22Rv1 (cell line): Measurements from ENCODE around the gene AP3M1.

Experiments
- H3K27ac ChIP-seq: fragments of 450-650 bp; 2 replicates; pipeline ENCODE4 v1.5.1; 2017
- CTCF ChIP-seq: fragments of 450-650 bp; IDR thresholded peaks from 2 replicates; pipeline ENCODE4 v1.5.1; 2017; ENCODE audit warnings: mild to moderate bottlenecking
- ZFX ChIP-seq: fragments of 450-650 bp; IDR thresholded peaks from 2 replicates; pipeline ENCODE4 v1.6.1; 2017; ENCODE audit warnings: antibody characterized with exemption, borderline replicate concordance

AP3M1 gene

GRCh38 chr10:74093530-74094164, 57.0 kb downstream of the AP3M1 start:
- TF ChIP-seq CTCF (no peak), ZFX (no peak)
- no peak overlapping the region for H3K27ac ChIP-seq

- H3K27ac ChIP-seq, result no peak overlapping the region
- TF ChIP-seq ZFX, result no peak
- TF ChIP-seq CTCF, result no peak
Measured at GRCh38 chr10:74092372-74092771, 58.3 kb downstream of the AP3M1 start.

GRCh38 chr10:74088722-74089121, 61.9 kb downstream of the AP3M1 start:
- TF ChIP-seq CTCF, result no peak
- no peak for TF ChIP-seq ZFX

GRCh38 chr10:74086317-74086716, 64.3 kb downstream of the AP3M1 start:
- no peak for TF ChIP-seq ZFX
- TF ChIP-seq CTCF, result no peak
- no peak overlapping the region for H3K27ac ChIP-seq

More at GRCh38 chr10:74088722-74089121, 61.9 kb downstream of the AP3M1 start:
- H3K27ac ChIP-seq, result no peak overlapping the region

- TF ChIP-seq CTCF (no peak), ZFX (no peak)
- no peak overlapping the region for H3K27ac ChIP-seq
Measured at GRCh38 chr10:74084955-74085354, 65.7 kb downstream of the AP3M1 start.

GRCh38 chr10:74083304-74083703, 67.3 kb downstream of the AP3M1 start:
- TF ChIP-seq ZFX (no peak), CTCF (no peak)
- H3K27ac ChIP-seq, result no peak overlapping the region

- TF ChIP-seq ZFX, result no peak
- no peak for TF ChIP-seq CTCF
- H3K27ac ChIP-seq, result no peak overlapping the region
Measured at GRCh38 chr10:74081941-74082718, 68.5 kb downstream of the AP3M1 start.
